Large intestine (tissue), 12 donors: ENCODE results near the gene SLC39A5. TPM values are rescaled to one million over a fixed set of nuclear protein-coding genes. Genes with fewer than 3 reads are reported as not detected.

Experiments
- DNase-seq, 2 donors: peaks; one replicate each; pipeline versions ENCODE4 v3.0.0 to v3.0.0-alpha.2; 2013
- H3K27ac ChIP-seq: one replicate; pipeline ENCODE4 v1.5.1; 2013; ENCODE audit warnings: low read length
- H3K27me3 ChIP-seq: 2 replicates; pipeline ENCODE4 v1.6.1; 2013; ENCODE audit warnings: low read length; ENCODE audit not compliant: control insufficient read depth, insufficient read depth
- H3K36me3 ChIP-seq: 2 replicates; pipeline ENCODE4 v1.6.1; 2013; ENCODE audit warnings: low read length; ENCODE audit not compliant: control insufficient read depth, insufficient read depth
- H3K4me1 ChIP-seq: one replicate; pipeline ENCODE4 v1.6.1; 2013; ENCODE audit warnings: low read length; ENCODE audit not compliant: control insufficient read depth, insufficient read depth
- H3K4me3 ChIP-seq: one replicate; pipeline ENCODE4 v1.5.1; 2013; ENCODE audit warnings: low read length
- H3K9me3 ChIP-seq: one replicate; pipeline ENCODE4 v1.6.1; 2013; ENCODE audit warnings: mild to moderate bottlenecking, low read depth, low read length, moderate library complexity; ENCODE audit not compliant: control insufficient read depth
- WGBS: methylation state at CpG from one replicate; pipeline ENCODE4 v1.1.5; 2013; ENCODE audit warnings: low lambda C conversion rate; ENCODE audit not compliant: insufficient coverage; 5-methylcytosine and 5-hydroxymethylcytosine counted together
- long read RNA-seq, 11 donors: transcript quantifications; one replicate each; lab custom pipeline, GENCODE V29; 2026
- polyA plus RNA-seq: library from polyadenylated mRNA; unstranded; fragments of 120-200 nt; gene quantifications from one replicate; pipeline ENCODE4 v1.2.1, GENCODE V29; 2013

Gene SLC39A5, protein sequence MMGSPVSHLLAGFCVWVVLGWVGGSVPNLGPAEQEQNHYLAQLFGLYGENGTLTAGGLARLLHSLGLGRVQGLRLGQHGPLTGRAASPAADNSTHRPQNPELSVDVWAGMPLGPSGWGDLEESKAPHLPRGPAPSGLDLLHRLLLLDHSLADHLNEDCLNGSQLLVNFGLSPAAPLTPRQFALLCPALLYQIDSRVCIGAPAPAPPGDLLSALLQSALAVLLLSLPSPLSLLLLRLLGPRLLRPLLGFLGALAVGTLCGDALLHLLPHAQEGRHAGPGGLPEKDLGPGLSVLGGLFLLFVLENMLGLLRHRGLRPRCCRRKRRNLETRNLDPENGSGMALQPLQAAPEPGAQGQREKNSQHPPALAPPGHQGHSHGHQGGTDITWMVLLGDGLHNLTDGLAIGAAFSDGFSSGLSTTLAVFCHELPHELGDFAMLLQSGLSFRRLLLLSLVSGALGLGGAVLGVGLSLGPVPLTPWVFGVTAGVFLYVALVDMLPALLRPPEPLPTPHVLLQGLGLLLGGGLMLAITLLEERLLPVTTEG
- 524 TPM for polyA plus RNA-seq
- long read RNA-seq, donor 1, transcript SLC39A5-201 (11 exons, 2,031 nt) = major isoform, 27 of 261 reads
- long read RNA-seq, donor 1, partial matches to known transcripts = 218 of 261 reads
- long read RNA-seq, donor 1, other reads (novel, unspliced or antisense) = 11 of 261 reads
- long read RNA-seq, donor 2, transcript SLC39A5-209 (13 exons, 1,968 nt) = minor isoform, 10 of 543 reads
- long read RNA-seq, donor 2, transcript SLC39A5-201 (11 exons, 2,031 nt) = major isoform, 70 of 543 reads
- long read RNA-seq, donor 2, partial matches to known transcripts = 434 of 543 reads
- long read RNA-seq, donor 2, other reads (novel, unspliced or antisense) = 23 of 543 reads
- long read RNA-seq, donor 3 = 0 reads
- long read RNA-seq, donor 4, transcript SLC39A5-201 (11 exons, 2,031 nt) = major isoform, 6 of 60 reads
- long read RNA-seq, donor 4, partial matches to known transcripts = 46 of 60 reads
- long read RNA-seq, donor 4, other reads (novel, unspliced or antisense) = 6 of 60 reads
- long read RNA-seq, donor 5, transcript SLC39A5-209 (13 exons, 1,968 nt) = minor isoform, 7 of 164 reads
- long read RNA-seq, donor 5, transcript SLC39A5-201 (11 exons, 2,031 nt) = major isoform, 31 of 164 reads
- long read RNA-seq, donor 5, partial matches to known transcripts = 125 of 164 reads
- long read RNA-seq, donor 5, other reads (novel, unspliced or antisense) = 0 of 164 reads
- long read RNA-seq, donor 6, transcript SLC39A5-201 (11 exons, 2,031 nt) = major isoform, 64 of 321 reads
- long read RNA-seq, donor 6, transcript SLC39A5-203 (3 exons, 833 nt) = minor isoform, 5 of 321 reads
- long read RNA-seq, donor 6, partial matches to known transcripts = 229 of 321 reads
- long read RNA-seq, donor 6, other reads (novel, unspliced or antisense) = 18 of 321 reads
- long read RNA-seq, donor 7, transcript SLC39A5-201 (11 exons, 2,031 nt) = major isoform, 16 of 71 reads
- long read RNA-seq, donor 7, partial matches to known transcripts = 53 of 71 reads
- long read RNA-seq, donor 7, other reads (novel, unspliced or antisense) = 0 of 71 reads
- long read RNA-seq, donor 8, transcript SLC39A5-203 (3 exons, 833 nt) = minor isoform, 8 of 604 reads
- long read RNA-seq, donor 8, transcript SLC39A5-201 (11 exons, 2,031 nt) = major isoform, 64 of 604 reads
- long read RNA-seq, donor 8, partial matches to known transcripts = 486 of 604 reads
- long read RNA-seq, donor 8, other reads (novel, unspliced or antisense) = 41 of 604 reads
- long read RNA-seq, donor 9, transcript SLC39A5-201 (11 exons, 2,031 nt) = major isoform, 48 of 340 reads
- long read RNA-seq, donor 9, partial matches to known transcripts = 266 of 340 reads
- long read RNA-seq, donor 9, other reads (novel, unspliced or antisense) = 14 of 340 reads
- long read RNA-seq, donor 10, transcript SLC39A5-201 (11 exons, 2,031 nt) = major isoform, 77 of 446 reads
- long read RNA-seq, donor 10, transcript SLC39A5-209 (13 exons, 1,968 nt) = minor isoform, 9 of 446 reads
- long read RNA-seq, donor 10, partial matches to known transcripts = 333 of 446 reads
- long read RNA-seq, donor 10, other reads (novel, unspliced or antisense) = 19 of 446 reads
- long read RNA-seq, donor 11, transcript SLC39A5-201 (11 exons, 2,031 nt) = major isoform, 37 of 176 reads
- long read RNA-seq, donor 11, partial matches to known transcripts = 119 of 176 reads
- long read RNA-seq, donor 11, other reads (novel, unspliced or antisense) = 9 of 176 reads

DNA sequence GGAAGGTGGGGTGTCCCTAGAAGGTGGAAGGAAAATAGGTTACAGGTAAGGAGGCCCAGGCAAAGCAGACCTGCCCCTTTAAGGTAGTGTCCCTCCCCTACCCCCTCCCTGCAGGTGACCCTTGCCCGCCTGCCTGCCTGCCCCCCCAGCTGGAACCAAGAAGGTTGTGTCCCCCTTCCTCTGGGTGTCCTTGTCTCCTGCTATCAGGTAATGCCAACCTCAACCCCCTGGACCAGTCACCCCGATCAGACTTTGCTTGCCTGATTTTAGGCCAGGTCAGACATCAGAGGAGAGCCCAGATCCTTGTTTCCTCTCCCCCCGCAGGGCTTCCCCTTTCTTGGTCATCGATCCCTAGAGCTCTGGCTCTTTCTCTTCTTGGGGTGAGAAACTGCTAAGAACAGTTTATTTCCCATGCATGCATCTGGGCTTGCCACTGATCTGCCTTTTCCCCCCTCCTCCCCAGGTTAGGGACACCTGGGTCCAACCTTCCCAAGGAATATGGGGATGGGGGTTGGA is at the start of gene SLC39A5:
Gene SLC39A5 (plus strand): TSS at position 136 of the 516 bp plus-strand sequence. CDS start 1,224 bp downstream, outside the sequence.
- Histone ChIP-seq H3K36me3 (peaks cover 7% of the 10 kb centered on the region), H3K27ac (peak within 1 kb of the TSS; percentile 98), H3K27me3 (no peaks in the 10 kb centered on the region), H3K4me3 (peak within 1 kb of the TSS; percentile 68), H3K9me3 (no peaks in the 10 kb centered on the region), H3K4me1 (peaks cover 26% of the 10 kb centered on the region)
- no CpG with 5 or more reads among the region's 4 CpGs for WGBS
- DNase-seq = peak; percentile 57 to 81

DNA sequence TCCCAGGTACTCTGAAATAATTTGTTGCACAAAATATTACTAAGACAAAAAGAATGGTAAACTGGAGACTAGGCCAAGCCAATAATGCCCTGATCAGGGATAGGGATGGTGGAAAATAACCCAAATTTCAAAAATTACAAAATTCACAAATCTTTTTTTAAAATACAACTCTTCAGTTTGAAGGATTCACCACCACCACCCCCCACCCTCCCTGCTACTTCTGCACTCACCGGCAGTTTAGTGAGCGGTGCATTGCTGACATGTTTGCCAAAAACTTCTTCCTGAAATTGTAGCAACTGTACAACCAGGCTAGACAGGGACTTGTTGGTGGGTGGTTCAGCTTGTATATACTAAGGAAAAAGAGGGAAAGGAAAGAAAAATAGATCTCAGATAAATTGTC is 42.9 kb upstream of the SLC39A5 start:
- no peak for DNase-seq
- Histone ChIP-seq H3K4me3 (no peak overlapping the region), H3K9me3 (no peaks in the 10 kb centered on the region), H3K27ac (no peak overlapping the region), H3K4me1 (peaks cover 9% of the 10 kb centered on the region), H3K27me3 (no peaks in the 10 kb centered on the region), H3K36me3 (peaks cover 33% of the 10 kb centered on the region)
- WGBS = no CpG with 5 or more reads among the region's 2 CpGs

DNA sequence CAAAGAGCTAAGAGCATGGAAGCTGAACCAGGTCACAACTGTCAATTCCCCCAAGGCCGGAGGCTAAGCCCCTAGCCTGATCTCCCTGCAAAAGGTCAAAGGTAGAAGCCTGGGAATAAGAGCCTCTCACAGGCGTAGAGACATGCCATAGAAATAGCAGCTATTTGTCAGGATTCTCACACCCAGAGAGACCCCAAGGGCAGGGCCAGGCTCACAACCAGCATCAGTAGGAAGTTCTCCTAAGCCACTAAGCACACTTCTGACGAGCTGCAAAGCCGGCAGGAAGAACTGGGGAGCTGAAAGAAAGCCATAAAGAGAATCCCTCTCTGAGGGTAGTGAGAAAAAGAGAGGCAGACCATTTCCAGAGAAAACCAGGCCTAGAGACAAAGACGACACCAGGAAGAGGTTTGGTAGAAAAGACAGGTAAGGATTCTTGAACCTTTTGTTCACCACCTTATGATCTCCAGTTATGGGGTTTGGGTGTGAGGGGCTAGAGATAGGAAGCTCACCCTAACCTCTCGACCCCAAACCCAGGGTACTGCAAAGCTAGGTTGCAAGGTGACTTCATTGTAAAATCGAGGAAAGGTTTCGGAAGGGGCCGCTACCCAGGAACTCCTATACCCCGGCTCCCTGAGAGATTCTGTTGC is 41.6 kb upstream of the SLC39A5 start:
- peaks cover 26% of the 10 kb centered on the region for H3K36me3 ChIP-seq
- peaks cover 9% of the 10 kb centered on the region for H3K4me1 ChIP-seq
- H3K27me3 ChIP-seq = no peaks in the 10 kb centered on the region
- no peak for DNase-seq
- peak overlapping the region; percentile 96 for H3K4me3 ChIP-seq
- peak overlapping the region; percentile 72 for H3K27ac ChIP-seq
- WGBS = no CpG with 5 or more reads among the region's 10 CpGs
- H3K9me3 ChIP-seq = no peaks in the 10 kb centered on the region

DNA sequence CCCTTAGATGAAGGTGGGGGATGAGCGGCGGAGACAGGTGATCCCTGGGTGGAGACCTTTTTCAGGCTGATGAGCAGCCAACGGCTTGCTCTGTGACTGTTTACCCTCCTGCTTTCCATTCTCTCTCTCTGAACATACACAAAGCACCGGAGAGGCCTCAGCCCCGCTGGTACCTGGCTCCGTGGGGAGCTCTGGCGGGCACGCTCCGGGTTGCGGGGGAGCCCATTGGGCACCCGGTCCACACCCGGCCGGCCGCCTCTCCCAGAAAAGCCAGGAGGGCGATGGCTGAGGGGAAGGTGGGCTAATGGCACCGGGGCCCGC is 41.1 kb upstream of the SLC39A5 start:
- H3K4me1 ChIP-seq = peaks cover 9% of the 10 kb centered on the region
- no peaks in the 10 kb centered on the region for H3K27me3 ChIP-seq
- peak overlapping the region; percentile 96 for H3K4me3 ChIP-seq
- H3K9me3 ChIP-seq = no peaks in the 10 kb centered on the region
- DNase-seq = peak in 1 of 2 donors; percentile 48
- H3K27ac ChIP-seq = peak overlapping the region; percentile 72
- no CpG with 5 or more reads among the region's 17 CpGs for WGBS
- H3K36me3 ChIP-seq = peaks cover 23% of the 10 kb centered on the region

DNA sequence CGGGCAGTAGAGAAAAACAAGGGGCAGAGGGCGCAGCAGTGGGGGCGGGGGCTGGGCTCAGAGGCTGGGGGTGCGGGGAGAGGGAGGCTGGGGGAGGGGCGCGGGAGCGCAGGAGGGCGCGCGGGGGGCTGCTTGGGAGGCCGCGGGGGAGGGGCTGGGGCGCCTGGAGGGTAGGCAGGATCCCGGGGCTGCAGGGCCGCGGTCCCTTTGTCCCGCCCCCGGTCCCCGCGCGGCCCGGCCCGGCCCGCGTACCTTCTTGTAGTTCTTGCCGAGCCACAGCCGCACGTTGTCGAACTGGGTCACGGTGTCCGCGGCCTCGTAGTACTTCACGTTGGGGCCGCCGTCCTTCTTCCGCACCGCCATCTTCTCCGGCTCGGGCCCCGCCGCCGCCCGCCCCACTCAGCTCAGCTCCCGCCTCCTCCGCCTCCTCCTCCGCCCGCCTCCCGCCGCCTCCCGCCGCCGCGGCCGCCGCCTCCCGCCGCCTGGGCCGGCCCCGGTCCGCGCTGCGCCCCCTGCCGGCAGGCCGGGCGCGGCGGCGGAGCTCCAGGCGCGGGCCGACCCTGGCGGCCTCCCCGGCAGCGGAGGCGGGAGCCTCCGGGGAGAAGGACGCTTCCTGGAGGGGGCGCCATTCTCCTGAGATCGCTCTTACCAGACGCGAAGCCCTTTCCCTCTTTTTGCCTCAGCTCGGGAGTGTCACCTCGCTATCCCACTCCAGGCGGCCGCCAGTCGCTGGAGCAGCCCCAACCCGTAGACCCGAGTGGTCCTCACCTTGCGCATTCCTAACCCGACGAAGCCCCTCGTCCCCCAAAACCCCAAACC is 40.5 kb upstream of the SLC39A5 start, which contains the start of gene SMARCC2:
Gene SMARCC2 (minus strand): TSS at position 385 of the 819 bp plus-strand sequence. CDS start 22 bp downstream, at position 363.
- WGBS = no CpG with 5 or more reads among the region's 93 CpGs
- H3K27me3 ChIP-seq = no peaks in the 10 kb centered on the region
- peak within 1 kb of the TSS; percentile 96 for H3K4me3 ChIP-seq
- no peaks in the 10 kb centered on the region for H3K9me3 ChIP-seq
- H3K27ac ChIP-seq = peak within 1 kb of the TSS; percentile 97
- peak; percentile 87 to 90 for DNase-seq
- peaks cover 18% of the 10 kb centered on the region for H3K36me3 ChIP-seq
- peaks cover 9% of the 10 kb centered on the region for H3K4me1 ChIP-seq

DNA sequence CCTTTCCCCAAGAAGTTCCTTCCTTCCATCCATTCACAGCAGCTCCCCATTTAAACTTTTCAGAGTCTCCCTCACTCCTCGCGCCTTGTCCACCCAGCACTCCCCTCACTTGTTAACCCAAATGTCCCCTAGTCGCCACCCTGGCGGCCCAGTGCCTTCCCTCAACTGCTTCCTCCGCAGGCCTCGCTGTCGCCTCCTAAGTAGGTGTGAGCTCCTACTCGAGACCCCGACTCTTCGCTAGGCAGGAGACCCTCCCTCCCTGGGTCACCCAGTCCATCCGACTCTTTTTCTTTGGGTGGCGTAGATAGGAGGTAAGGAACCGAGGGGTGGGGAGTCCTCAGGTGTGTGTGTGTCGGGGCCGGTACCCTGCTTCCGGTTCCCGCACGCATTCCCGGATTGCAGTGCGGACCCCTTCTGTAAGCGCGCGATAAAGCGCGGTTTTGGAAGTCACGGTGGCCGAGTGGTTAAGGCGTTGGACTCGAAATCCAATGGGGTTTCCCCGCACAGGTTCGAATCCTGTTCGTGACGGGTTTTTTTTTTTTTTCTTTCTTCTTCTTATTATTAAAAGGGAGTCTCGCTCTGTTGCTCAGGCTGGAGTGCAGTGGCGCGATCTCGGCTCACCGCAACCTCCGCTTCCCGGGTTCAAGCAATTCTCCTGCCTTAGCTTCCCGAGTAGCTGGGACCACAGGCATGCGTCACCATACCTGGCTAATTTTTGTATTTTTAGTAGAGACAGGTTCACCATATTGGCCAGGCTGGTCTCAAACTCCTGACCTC is 39.7 kb upstream of the SLC39A5 start:
- peak; percentile 90 to 92 for DNase-seq
- Histone ChIP-seq H3K9me3 (no peaks in the 10 kb centered on the region), H3K4me1 (peaks cover 9% of the 10 kb centered on the region), H3K4me3 (peak overlapping the region; percentile 82), H3K36me3 (peaks cover 10% of the 10 kb centered on the region), H3K27ac (peak overlapping the region; percentile 97), H3K27me3 (no peaks in the 10 kb centered on the region)
- 0% methylated on average over 2 of the region's 42 CpGs for WGBS

DNA sequence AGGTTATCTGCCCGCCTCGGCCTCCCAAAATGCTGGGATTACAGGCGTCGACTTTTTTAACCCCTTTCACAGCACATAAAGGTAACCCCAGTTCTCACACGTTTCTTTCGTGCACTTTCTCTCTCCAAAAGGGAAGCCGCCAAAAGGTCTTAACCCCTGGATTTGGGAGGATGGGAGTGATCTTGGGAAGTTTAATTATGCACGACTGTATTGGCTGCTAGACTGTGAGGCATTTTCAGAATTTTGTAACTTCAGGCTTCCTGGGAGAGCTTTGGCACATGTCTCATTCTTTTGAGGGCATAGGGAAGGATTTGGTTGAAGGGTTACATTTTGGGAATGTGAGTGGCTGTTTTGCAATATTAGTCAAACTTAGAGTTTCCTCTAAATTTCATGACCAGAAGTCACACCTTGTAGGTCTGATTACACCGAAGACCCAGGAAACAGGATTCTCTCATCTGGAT is 39.1 kb upstream of the SLC39A5 start:
- Histone ChIP-seq H3K9me3 (no peaks in the 10 kb centered on the region), H3K27me3 (no peaks in the 10 kb centered on the region), H3K4me1 (peaks cover 9% of the 10 kb centered on the region), H3K36me3 (peaks cover 4% of the 10 kb centered on the region), H3K27ac (peak overlapping the region; percentile 97), H3K4me3 (peak overlapping the region; percentile 82)
- no CpG with 5 or more reads among the region's 9 CpGs for WGBS
- DNase-seq = peak in 1 of 2 donors; percentile 29
